Calu3 (cell line): ENCODE data around the gene DNM1L. TPM values are rescaled to one million over a fixed set of nuclear protein-coding genes. Genes with fewer than 3 reads are reported as not detected.

ENCODE experiments used
- BruUV-seq: library from RNA; stranded (reverse); fragments of 400-500 nt; replicated peaks from 2 replicates; lab custom pipeline; 2021; lab: Mats Ljungman, UMichigan
- CTCF ChIA-PET: fragments of 300-600 bp; sonication (Branson Sonifier 250); formaldehyde crosslinking; loops from one replicate; lab custom pipeline; 2022; ENCODE audit warnings: antibody characterized with exemption; lab: Charles Lee
- DNase-seq: peaks from one replicate; pipeline ENCODE4 v3.0.0; 2022
- H3K27ac Mint-ChIP-seq: one replicate; pipeline ENCODE4 v1.8.0; 2022; ENCODE audit warnings: mixed read lengths; ENCODE audit not compliant: unreplicated experiment
- H3K27me3 Mint-ChIP-seq: one replicate; pipeline ENCODE4 v1.8.0; 2022; ENCODE audit warnings: mixed read lengths; ENCODE audit not compliant: unreplicated experiment
- H3K36me3 Mint-ChIP-seq: one replicate; pipeline ENCODE4 v1.8.0; 2022; ENCODE audit warnings: mild to moderate bottlenecking, moderate library complexity, mixed read lengths; ENCODE audit not compliant: insufficient read depth, unreplicated experiment
- H3K4me1 Mint-ChIP-seq: one replicate; pipeline ENCODE4 v1.8.0; 2022; ENCODE audit warnings: mild to moderate bottlenecking, low read depth, mixed read lengths; ENCODE audit not compliant: unreplicated experiment
- H3K4me3 Mint-ChIP-seq: one replicate; pipeline ENCODE4 v1.8.0; 2022; ENCODE audit warnings: mild to moderate bottlenecking, low read depth, moderate library complexity, mixed read lengths; ENCODE audit not compliant: unreplicated experiment
- H3K9me3 Mint-ChIP-seq: one replicate; pipeline ENCODE4 v1.8.0; 2022; ENCODE audit warnings: low read depth, mixed read lengths; ENCODE audit not compliant: unreplicated experiment
- CTCF ChIP-seq: fragments of 200-600 bp; IDR thresholded peaks from one replicate; pipeline ENCODE4 v1.8.0; 2022; ENCODE audit warnings: antibody characterized with exemption; ENCODE audit not compliant: unreplicated experiment
- intact Hi-C: fragments of 100-400 bp; cut with micrococcal nuclease; formaldehyde crosslinking; loops from one replicate; pipeline ENCODE4 v1.10.0; 2022; ENCODE audit not compliant: unreplicated experiment
- total RNA-seq: library from RNA; stranded (reverse); gene quantifications from 2 replicates; pipeline ENCODE4 v1.2.3, GENCODE V29; 2022

DNM1L gene
- total RNA-seq, 1 experiment from 2014 or later: 77.3 TPM

GRCh38 chr12:32757157-32757556 is 78.1 kb downstream of the DNM1L start:
- intact Hi-C loops: loop anchor here (5.0 to 10.0 kb wide), 4 partner anchors 145 to 1265 kb away; partner anchors contain the start of gene ALG10

GRCh38 chr12:32761716-32762115 is 82.6 kb downstream of the DNM1L start:
- Mint-ChIP-seq H3K4me1 (peaks cover 2% of the 10 kb centered on the region), H3K27me3 (no peaks in the 10 kb centered on the region), H3K4me3 (no peak overlapping the region), H3K9me3 (no peaks in the 10 kb centered on the region), H3K36me3 (no peaks in the 10 kb centered on the region), H3K27ac (no peak overlapping the region)
- no peak for DNase-seq
- no TSS peak for BruUV-seq
- TF ChIP-seq CTCF: no peak
- CTCF ChIA-PET: no interaction called here
- intact Hi-C loops: loop anchor here (10.0 kb wide), 1 partner anchor 63 kb away; no protein-coding TSS in a partner anchor

More at GRCh38 chr12:32757157-32757556, 78.1 kb downstream of the DNM1L start:
- no peak overlapping the region for H3K27ac Mint-ChIP-seq
- DNase-seq: no peak
- no peak overlapping the region for H3K4me3 Mint-ChIP-seq
- H3K4me1 Mint-ChIP-seq: peaks cover 17% of the 10 kb centered on the region
- peaks cover 30% of the 10 kb centered on the region for H3K36me3 Mint-ChIP-seq
- H3K9me3 Mint-ChIP-seq: no peaks in the 10 kb centered on the region
- no TSS peak for BruUV-seq
- CTCF ChIA-PET: interaction anchor here (1.8 kb wide), 1 partner anchor 193 kb away, joined by 3 read pairs; no protein-coding TSS in a partner anchor
- TF ChIP-seq CTCF: no peak
- no peaks in the 10 kb centered on the region for H3K27me3 Mint-ChIP-seq

- no peak for TF ChIP-seq CTCF
- Mint-ChIP-seq H3K27me3 (no peaks in the 10 kb centered on the region), H3K4me3 (no peak overlapping the region), H3K4me1 (no peaks in the 10 kb centered on the region), H3K27ac (no peak overlapping the region), H3K9me3 (no peaks in the 10 kb centered on the region), H3K36me3 (no peaks in the 10 kb centered on the region)
- intact Hi-C loops: loop anchor here (10.0 kb wide), 1 partner anchor 59 kb away; no protein-coding TSS in a partner anchor
- BruUV-seq: no TSS peak
- DNase-seq: no peak
- CTCF ChIA-PET: no interaction called here
These were observed 86.8 kb downstream of the DNM1L start for GRCh38 chr12:32765906-32766305.

GRCh38 chr12:32768518-32768917 is 89.4 kb downstream of the DNM1L start:
- DNase-seq: no peak
- Mint-ChIP-seq H3K9me3 (no peaks in the 10 kb centered on the region), H3K27ac (no peak overlapping the region), H3K36me3 (no peaks in the 10 kb centered on the region), H3K4me3 (no peak overlapping the region), H3K27me3 (no peaks in the 10 kb centered on the region), H3K4me1 (no peaks in the 10 kb centered on the region)
- TF ChIP-seq CTCF: no peak
- BruUV-seq: no TSS peak
- CTCF ChIA-PET: no interaction called here
- intact Hi-C loops: loop anchor here (10.0 kb wide), 1 partner anchor 56 kb away; no protein-coding TSS in a partner anchor
